Nephron progenitor cell (in vitro differentiated cells): ENCODE measurements around the gene FERMT2.

Source experiments
- DNase-seq: peaks from one replicate; pipeline ENCODE4 v3.0.0; 2021
- H3K27ac Mint-ChIP-seq: 2 replicates; pipeline ENCODE4 v1.8.0; 2021; ENCODE audit warnings: mild to moderate bottlenecking, moderate library complexity, mixed read lengths
- H3K27me3 Mint-ChIP-seq: 2 replicates; pipeline ENCODE4 v1.8.0; 2021; ENCODE audit warnings: mild to moderate bottlenecking, low read depth, mixed read lengths; ENCODE audit not compliant: poor library complexity
- H3K36me3 Mint-ChIP-seq: 2 replicates; pipeline ENCODE4 v1.8.0; 2021; ENCODE audit warnings: low read depth, mixed read lengths
- H3K4me1 Mint-ChIP-seq: 2 replicates; pipeline ENCODE4 v1.8.0; 2021; ENCODE audit warnings: mixed read lengths
- H3K4me3 Mint-ChIP-seq: 2 replicates; pipeline ENCODE4 v1.8.0; 2021; ENCODE audit warnings: mild to moderate bottlenecking, moderate library complexity, mixed read lengths
- H3K9me3 Mint-ChIP-seq: 2 replicates; pipeline ENCODE4 v1.8.0; 2021; ENCODE audit warnings: mild to moderate bottlenecking, moderate library complexity, mixed read lengths
- TF ChIP-seq, protein P1 (sequence below): fragments of 200-600 bp; sonication (generic); IDR thresholded peaks from 2 replicates; pipeline ENCODE4 v1.5.0; 2021; ENCODE audit warnings: antibody characterized with exemption

The FERMT2 gene

DNA sequence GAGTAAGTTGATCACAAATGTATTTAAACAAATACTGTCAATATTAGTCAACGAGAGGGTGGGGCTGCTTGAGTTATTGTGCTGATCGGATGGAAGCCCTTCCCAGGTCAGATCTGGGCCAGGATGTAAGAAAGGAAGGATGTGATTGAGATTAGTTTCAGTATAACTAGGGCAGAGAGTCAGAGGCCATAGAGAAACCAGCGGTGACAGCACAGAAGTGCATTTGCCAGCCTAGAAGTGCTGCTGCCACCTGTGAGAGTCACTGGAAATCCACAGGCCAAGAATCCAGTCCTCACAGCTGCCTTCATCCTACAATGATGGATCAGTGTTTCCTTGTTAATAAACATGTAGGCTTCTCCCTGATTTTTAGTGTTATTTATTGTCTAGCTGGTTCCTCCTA is 9.8 kb upstream of the FERMT2 start:
- Mint-ChIP-seq H3K27me3 (no peaks in the 10 kb centered on the region), H3K27ac (peak overlapping the region; percentile 14)

DNA sequence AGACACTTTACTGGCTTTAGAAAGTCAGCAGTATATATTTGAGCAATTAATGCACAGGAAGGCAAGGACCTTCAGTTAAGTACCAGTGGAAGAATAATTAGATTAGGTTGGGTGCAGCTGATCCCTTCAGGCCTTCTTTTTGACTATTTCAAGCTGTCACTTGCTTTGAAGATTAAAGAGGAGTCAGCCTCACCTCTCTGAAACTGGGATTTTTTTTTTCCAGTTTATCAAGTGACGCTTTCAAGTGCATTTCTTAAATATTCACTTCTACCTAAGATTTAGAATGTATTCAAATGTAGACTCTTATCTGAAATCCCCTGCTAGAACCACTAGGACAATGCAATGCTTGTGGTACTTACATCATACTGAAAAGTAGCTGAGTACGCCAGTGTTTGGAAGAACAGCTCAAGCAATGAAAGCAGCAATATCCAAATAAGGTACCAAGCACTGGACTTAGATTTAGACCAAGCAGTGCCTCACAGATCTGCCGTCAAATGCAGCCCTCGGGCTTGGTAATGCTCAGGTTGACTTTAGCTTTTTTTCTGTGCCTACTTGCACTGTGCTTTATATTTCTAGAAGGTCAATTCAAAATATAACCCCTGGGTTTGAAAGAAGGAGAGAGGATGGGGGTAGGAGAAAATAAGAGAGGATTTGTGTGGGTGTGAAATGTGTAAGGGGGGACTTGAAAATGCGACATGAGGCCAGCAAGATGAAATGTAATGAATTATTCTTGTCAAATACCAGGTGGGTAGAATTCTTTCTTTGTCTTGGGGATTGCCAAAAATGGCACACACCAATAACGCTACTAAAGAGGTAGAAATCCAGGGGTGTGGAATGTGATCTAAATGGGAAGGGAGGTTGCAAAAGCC is 3.7 kb upstream of the FERMT2 start:
- Mint-ChIP-seq H3K9me3 (peaks cover 6% of the 10 kb centered on the region), H3K27ac (peak overlapping the region; percentile 54), H3K4me3 (no peak overlapping the region), H3K27me3 (no peaks in the 10 kb centered on the region), H3K4me1 (peaks cover 48% of the 10 kb centered on the region), H3K36me3 (peaks cover 4% of the 10 kb centered on the region)
- no peak for DNase-seq
- TF ChIP-seq, protein P1, sequence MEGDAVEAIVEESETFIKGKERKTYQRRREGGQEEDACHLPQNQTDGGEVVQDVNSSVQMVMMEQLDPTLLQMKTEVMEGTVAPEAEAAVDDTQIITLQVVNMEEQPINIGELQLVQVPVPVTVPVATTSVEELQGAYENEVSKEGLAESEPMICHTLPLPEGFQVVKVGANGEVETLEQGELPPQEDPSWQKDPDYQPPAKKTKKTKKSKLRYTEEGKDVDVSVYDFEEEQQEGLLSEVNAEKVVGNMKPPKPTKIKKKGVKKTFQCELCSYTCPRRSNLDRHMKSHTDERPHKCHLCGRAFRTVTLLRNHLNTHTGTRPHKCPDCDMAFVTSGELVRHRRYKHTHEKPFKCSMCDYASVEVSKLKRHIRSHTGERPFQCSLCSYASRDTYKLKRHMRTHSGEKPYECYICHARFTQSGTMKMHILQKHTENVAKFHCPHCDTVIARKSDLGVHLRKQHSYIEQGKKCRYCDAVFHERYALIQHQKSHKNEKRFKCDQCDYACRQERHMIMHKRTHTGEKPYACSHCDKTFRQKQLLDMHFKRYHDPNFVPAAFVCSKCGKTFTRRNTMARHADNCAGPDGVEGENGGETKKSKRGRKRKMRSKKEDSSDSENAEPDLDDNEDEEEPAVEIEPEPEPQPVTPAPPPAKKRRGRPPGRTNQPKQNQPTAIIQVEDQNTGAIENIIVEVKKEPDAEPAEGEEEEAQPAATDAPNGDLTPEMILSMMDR = no peak

More for the DNA sequence above, 9.8 kb upstream of the FERMT2 start:
- Mint-ChIP-seq H3K9me3 (peaks cover 6% of the 10 kb centered on the region), H3K4me1 (peaks cover 21% of the 10 kb centered on the region), H3K4me3 (no peak overlapping the region), H3K36me3 (peaks cover 4% of the 10 kb centered on the region)
- TF ChIP-seq, protein P1 = no peak
- no peak for DNase-seq

DNA sequence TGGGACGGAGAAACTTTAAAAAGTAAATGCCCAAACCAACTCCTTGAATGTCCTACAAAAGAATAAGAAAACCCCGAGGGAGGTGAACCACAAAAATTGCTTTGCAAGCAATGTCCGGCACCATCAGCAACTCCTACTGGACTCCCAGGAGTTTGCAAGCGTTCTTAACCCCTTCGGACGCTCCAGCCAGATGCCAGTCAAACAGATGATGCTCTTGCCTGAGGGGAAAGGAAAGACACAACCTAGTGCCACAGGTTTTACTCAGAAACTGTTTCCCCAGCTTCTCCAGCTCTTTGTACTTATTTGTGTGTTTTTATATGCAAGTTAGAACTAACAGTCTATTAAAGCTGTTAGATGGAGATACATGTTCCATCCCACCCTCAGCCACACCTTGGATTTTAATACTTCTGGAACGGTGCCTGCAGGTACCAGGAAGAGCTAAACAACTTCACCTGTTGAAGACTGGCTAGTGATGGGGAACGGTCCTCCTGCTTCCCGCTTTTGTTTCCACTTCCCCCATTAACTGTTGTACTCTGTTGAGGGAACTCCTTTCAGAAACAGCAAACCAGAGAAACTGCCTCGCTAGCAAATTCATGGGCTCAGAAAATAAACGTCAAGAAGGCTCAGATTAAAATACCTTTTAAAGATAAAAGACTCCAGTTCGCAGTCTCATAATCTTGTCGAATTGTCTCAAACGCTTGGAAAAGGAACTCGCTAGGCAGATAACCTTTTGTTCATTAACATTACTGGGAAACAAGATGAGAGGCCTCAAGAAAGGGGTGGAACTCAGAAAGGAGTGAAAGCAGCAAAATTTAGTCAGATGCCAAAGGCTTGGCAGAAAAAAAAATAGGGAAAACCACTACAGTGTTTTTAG is 1.1 kb upstream of the FERMT2 start:
- H3K27me3 Mint-ChIP-seq = no peaks in the 10 kb centered on the region
- peak; percentile 53 for DNase-seq
- peaks cover 13% of the 10 kb centered on the region for H3K36me3 Mint-ChIP-seq
- H3K4me3 Mint-ChIP-seq = peak overlapping the region; percentile 83
- TF ChIP-seq, protein P1 = peak; percentile 29
- H3K4me1 Mint-ChIP-seq = peaks cover 65% of the 10 kb centered on the region
- H3K27ac Mint-ChIP-seq = peak overlapping the region; percentile 90
- no peaks in the 10 kb centered on the region for H3K9me3 Mint-ChIP-seq

DNA sequence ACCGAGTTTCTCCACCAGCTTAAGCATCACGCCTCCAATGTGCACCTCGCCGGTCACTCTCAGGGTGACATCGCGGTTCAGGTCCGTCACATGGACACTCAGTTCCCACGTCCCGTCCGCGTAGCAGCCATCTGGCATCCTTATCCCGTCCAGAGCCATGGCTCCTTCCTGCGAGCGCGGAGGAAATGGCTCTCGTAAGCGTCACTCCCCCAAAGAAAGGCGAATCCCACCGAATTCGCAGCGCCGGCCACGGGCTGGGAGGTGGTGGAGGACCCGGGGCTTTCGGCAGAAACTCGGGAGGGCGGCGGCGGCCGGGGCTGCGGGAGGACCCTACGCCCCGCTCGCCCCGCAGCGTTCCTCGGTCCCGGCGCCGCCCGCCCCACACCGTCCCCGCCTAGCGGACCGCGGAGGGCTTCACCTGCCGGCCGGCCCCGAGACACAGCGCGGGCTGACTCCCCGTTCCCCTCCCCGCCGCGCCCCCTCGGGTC is 396 bp downstream of the FERMT2 start:
- Mint-ChIP-seq H3K9me3 (no peaks in the 10 kb centered on the region), H3K36me3 (peaks cover 18% of the 10 kb centered on the region), H3K27me3 (no peaks in the 10 kb centered on the region), H3K4me3 (peak overlapping the region; percentile 100), H3K4me1 (peaks cover 64% of the 10 kb centered on the region), H3K27ac (peak overlapping the region; percentile 99)
- TF ChIP-seq, protein P1 = no peak
- DNase-seq = peak; percentile 71

DNA sequence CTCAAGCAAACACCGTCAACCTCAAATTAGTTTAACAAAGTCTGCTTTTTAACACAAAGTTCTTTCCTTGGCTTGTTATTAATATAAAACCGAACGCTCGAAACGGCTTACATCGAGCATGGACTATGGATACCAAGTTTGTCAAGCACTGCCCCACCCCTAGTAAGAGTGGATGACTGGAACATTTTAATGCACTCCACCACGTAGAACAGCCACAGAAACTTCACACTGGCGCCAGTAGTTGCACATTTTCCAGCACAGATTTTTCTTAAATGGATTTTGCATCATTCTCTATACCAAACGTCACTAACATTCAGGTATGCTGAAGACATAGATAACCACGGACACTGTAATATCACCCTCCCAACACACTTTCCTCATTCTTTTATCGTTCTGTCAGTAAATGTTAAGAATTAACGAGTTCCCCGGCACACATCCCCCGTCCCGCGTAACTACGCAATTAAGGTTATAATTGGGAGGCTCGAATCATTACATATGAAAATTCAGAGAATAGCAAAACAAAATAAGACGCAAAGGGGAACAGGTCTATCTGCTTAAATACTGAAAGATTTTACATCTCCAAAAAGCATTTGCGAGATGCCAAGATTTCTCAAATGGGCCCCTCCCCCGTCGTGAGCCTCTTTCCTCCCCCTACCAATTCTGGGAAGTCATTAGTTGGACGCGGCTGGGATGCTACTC is 990 bp downstream of the FERMT2 start:
- H3K9me3 Mint-ChIP-seq = no peaks in the 10 kb centered on the region
- H3K27ac Mint-ChIP-seq = peak overlapping the region; percentile 99
- peaks cover 58% of the 10 kb centered on the region for H3K4me1 Mint-ChIP-seq
- no peak for DNase-seq
- peaks cover 24% of the 10 kb centered on the region for H3K36me3 Mint-ChIP-seq
- H3K4me3 Mint-ChIP-seq = peak overlapping the region; percentile 100
- no peaks in the 10 kb centered on the region for H3K27me3 Mint-ChIP-seq
- TF ChIP-seq, protein P1 = no peak
